LNCAP (cell line): ENCODE data around the gene FOXI1.

Experiments used
- CTCF ChIP-seq: fragments of 450-650 bp; IDR thresholded peaks from 2 replicates; pipeline ENCODE4 v1.5.1; 2017; ENCODE audit warnings: mild to moderate bottlenecking

FOXI1 gene

GRCh38 chr5:170115925-170116324 lies 10.2 kb downstream of the FOXI1 start:
- no peak for TF ChIP-seq CTCF

GRCh38 chr5:170117736-170118135 lies 12.0 kb downstream of the FOXI1 start:
- TF ChIP-seq CTCF = no peak

- no peak for TF ChIP-seq CTCF
Observed at GRCh38 chr5:170120576-170120975, 14.9 kb downstream of the FOXI1 start.

GRCh38 chr5:170121321-170121720 lies 15.6 kb downstream of the FOXI1 start:
- TF ChIP-seq CTCF = no peak

GRCh38 chr5:170126061-170126460 lies 20.4 kb downstream of the FOXI1 start:
- no peak for TF ChIP-seq CTCF

GRCh38 chr5:170126626-170127025 lies 20.9 kb downstream of the FOXI1 start:
- no peak for TF ChIP-seq CTCF

GRCh38 chr5:170131235-170131634 lies 25.5 kb downstream of the FOXI1 start:
- no peak for TF ChIP-seq CTCF

- TF ChIP-seq CTCF = no peak
Observed at GRCh38 chr5:170132269-170132975, 26.7 kb downstream of the FOXI1 start.
